GM10248 (cell line): Measurements from ENCODE around the gene CCNB2.

Experiments
- CTCF ChIA-PET: fragments of 300-600 bp; sonication (Branson Sonifier 250); formaldehyde crosslinking; extraction: SDS; loops from one replicate; lab custom pipeline; 2021; ENCODE audit warnings: antibody characterized with exemption; lab: Yijun Ruan, JAX
- POLR2A ChIA-PET: fragments of 350-650 bp; sonication (Branson Sonifier 250); formaldehyde crosslinking; extraction: SDS; loops from one replicate; lab custom pipeline; 2020; ENCODE audit warnings: antibody characterized with exemption; lab: Yijun Ruan, JAX
- DNase-seq: peaks from one replicate; pipeline ENCODE4 v3.0.0; 2012; ENCODE audit errors: extremely low spot score
- TF ChIP-seq, protein P1 (sequence below): IDR thresholded peaks from 2 replicates; pipeline ENCODE4 v1.5.1; 2012; ENCODE audit warnings: mild to moderate bottlenecking, low read depth; ENCODE audit errors: extremely low read depth, missing control alignments, control extremely low read depth

CCNB2 gene

DNA sequence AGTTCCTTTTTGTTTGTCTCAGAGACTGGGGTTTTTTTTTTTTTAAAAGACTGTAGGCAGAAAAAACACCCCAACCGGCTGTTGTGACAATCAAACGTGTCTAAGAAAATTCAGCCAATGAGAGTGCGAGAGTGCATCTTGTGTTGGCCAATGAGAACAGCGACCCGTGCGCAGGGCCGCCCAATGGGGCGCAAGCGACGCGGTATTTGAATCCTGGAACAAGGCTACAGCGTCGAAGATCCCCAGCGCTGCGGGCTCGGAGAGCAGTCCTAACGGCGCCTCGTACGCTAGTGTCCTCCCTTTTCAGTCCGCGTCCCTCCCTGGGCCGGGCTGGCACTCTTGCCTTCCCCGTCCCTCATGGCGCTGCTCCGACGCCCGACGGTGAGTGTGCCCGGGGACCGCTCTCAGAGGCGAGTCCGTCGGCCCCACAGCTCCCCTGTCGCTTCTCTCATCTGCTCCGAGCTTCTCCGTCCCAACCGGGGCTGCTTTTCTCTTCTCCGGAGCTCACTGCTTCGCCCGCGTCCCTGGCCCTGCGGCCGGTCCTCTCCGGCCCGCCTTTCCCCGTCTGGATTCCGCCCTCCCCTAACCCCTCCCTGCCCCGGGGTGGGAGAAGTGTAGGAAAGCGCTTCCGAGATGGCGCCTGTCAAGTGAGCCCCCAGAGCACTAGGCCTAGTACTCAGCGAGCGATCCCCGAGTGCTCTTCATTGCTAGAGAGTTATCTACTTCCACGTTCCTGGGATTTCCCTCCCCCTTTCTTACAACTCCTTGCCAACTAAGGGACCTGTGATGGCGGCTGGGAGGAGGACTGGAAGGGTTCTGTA lies at the start of gene CCNB2:
Gene CCNB2 (plus strand): TSS at position 235 of the 821 bp plus-strand sequence. CDS start 123 bp downstream, at position 358.
- TF ChIP-seq, protein P1, sequence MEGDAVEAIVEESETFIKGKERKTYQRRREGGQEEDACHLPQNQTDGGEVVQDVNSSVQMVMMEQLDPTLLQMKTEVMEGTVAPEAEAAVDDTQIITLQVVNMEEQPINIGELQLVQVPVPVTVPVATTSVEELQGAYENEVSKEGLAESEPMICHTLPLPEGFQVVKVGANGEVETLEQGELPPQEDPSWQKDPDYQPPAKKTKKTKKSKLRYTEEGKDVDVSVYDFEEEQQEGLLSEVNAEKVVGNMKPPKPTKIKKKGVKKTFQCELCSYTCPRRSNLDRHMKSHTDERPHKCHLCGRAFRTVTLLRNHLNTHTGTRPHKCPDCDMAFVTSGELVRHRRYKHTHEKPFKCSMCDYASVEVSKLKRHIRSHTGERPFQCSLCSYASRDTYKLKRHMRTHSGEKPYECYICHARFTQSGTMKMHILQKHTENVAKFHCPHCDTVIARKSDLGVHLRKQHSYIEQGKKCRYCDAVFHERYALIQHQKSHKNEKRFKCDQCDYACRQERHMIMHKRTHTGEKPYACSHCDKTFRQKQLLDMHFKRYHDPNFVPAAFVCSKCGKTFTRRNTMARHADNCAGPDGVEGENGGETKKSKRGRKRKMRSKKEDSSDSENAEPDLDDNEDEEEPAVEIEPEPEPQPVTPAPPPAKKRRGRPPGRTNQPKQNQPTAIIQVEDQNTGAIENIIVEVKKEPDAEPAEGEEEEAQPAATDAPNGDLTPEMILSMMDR: no peak
- CTCF ChIA-PET: no interaction called here
- peak; percentile 97 for DNase-seq
- POLR2A ChIA-PET: no interaction called here

DNA sequence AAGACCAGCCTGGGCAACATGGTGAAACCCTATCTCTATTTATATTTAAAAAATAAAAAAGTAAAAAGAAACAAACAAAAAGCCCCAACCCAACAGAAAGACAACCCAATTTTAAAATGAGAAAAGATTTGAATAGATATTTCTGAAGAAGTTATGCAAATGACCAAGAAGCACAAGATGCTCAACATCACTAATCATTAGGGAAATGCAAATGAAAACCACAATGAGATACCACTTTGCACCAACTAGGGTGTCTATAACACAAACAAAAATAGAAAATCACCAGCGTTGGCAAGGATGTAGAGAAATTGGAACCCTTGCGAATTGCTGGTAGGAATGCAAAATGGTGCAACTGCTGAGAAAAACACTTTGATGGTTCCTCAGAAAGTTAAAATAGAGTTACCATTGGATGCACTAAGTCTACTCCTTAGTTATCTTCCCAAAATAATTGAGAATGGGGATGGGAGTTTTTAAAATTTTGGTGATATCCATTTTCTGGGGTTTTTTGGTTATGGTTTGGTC lies 45.8 kb upstream of the CCNB2 start:
- CTCF ChIA-PET: interaction anchor here (1.1 to 1.4 kb wide), 4 partner anchors 8 to 434 kb away, joined by 3 to 4 read pairs (median 3); no protein-coding TSS in a partner anchor
- DNase-seq: no peak
- POLR2A ChIA-PET: no interaction called here

DNA sequence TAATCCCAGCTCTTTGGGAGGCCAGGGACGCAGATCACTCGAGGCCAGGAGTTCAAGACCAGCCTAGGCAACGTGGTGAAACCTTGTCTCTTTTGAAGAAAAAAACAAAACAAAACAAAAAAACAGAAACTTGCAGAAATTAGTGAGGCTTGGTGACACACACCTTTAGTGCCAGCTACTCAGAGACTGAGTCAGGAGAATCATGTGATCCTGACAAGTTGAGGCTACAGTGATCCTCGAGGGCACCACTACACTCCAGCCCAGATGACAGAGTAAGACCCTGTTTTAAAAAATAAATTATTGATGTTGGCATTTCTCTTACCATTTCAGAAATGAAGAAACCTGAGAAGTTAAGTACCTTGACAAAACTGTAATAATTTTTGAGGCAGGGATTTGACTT lies 44.6 kb upstream of the CCNB2 start:
- POLR2A ChIA-PET: no interaction called here
- TF ChIP-seq, protein P1: no peak
- DNase-seq: no peak
- CTCF ChIA-PET: interaction anchor here (1.2 kb wide), 1 partner anchor 9 kb away, joined by 3 read pairs; no protein-coding TSS in a partner anchor

More for the DNA sequence above, 45.8 kb upstream of the CCNB2 start:
- TF ChIP-seq, protein P1: no peak

DNA sequence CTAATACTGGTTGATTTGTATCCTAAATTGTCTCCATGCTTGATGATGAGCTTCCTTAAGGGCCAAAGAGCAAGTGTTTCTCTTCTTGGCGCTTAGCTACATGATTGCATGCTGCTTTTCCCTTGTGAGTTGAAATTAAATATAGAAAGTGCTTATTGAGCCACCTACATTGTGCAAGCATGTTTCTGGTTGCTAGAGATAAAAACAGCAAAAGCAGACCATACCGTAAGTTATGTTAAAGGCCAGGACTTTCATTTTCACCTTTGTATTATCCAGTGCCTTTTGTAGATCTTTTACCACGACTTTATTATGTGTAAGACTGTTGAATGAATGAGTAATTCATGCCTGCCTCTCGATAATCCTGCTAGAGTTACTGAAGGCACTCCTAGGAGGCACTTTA lies 41.9 kb upstream of the CCNB2 start:
- DNase-seq: no peak
- POLR2A ChIA-PET: no interaction called here
- TF ChIP-seq, protein P1: no peak
- CTCF ChIA-PET: interaction anchor here (1.1 to 1.2 kb wide), 3 partner anchors 12 to 75 kb away, joined by 3 to 4 read pairs (median 3); no protein-coding TSS in a partner anchor

DNA sequence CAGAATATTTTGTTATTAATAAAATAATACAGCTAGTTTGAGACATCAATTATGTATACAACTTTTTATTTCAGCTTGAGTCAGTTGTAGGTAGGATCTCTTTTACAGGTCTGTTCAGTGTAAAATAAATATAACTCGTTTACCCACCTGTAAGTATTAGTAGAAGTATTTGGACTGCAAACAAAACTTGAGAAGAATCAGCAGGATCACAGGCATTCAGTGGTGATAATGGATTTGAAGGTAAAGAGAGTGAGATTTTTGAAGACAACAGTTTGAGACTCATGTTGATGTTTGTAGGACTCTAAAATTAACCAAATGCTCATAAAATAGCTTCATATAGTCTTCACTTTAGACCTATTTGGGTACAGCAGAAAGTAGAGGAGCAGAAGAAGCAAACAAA lies 35.5 kb upstream of the CCNB2 start:
- TF ChIP-seq, protein P1: no peak
- ChIA-PET POLR2A (no interaction called here), CTCF (interaction anchor here (0.9 to 1.6 kb wide), 2 partner anchors 8 to 66 kb away, joined by 3 read pairs; no protein-coding TSS in a partner anchor)
- no peak for DNase-seq

DNA sequence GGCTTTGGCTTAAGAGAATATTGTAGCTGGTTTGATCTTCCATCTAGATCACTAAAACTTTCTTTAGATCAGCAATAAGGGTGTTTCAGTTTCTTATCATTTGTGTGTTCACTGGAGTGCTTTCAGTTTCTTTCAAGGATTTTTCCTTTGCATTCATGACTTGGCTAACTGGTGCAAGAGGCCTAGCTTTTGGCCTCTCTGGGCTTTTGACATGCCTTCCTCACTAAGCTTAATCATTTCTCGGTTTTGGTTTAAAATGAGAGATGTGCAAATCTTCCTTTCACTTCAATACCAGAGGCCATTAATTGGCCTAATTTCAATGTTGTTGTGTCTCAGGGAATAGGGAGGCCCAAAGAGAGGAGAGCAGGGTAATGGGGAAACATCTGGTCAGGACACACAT lies 30.3 kb upstream of the CCNB2 start:
- ChIA-PET CTCF (interaction anchor here (1.0 to 1.4 kb wide), 3 partner anchors 8 to 384 kb away, joined by 3 to 5 read pairs (median 4); no protein-coding TSS in a partner anchor), POLR2A (no interaction called here)
- DNase-seq: no peak
- TF ChIP-seq, protein P1: no peak
